HG02642 (cell line): Measurements from ENCODE around the gene SKI.
A peak's percentile ranks its signal among the peaks of the same experiment; 100 is the strongest.
"Not testable (repeated sequence)": the region's sequence is repeated elsewhere in the genome, so short reads cannot be mapped to it uniquely, and the experiment has no call there.

ENCODE experiments used
- ATAC-seq: cut with Tn5 transposase; IDR thresholded peaks from one replicate; pipeline ENCODE4 v1.9.1; 2021; ENCODE audit warnings: mild to moderate bottlenecking; ENCODE audit not compliant: unreplicated experiment, poor library complexity

SKI gene

GRCh38 chr1:2288816-2289536 lies 60.9 kb downstream of the SKI start:
- no peak for ATAC-seq

GRCh38 chr1:2289607-2290006 lies 61.5 kb downstream of the SKI start:
- no peak for ATAC-seq

DNA sequence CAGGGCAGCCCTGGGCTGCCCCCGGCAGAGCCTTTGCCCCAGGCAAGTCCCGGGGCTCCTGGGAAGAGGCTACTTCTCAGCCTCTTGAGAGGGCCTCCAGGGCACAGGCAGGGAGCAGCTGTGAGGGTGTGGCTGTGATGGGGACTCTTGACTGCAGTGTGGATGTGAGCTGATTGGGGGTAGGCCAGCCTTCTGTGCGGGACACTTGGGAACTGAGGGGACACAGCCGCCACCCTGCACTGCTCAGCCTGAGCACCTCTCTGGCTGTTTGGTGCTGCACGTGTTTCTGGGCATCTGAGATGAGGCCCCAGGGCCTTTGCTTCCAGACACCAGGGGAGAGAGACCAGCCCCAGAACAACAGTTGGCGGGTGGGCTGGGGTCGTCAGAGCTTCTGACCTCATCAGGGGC lies 62.1 kb downstream of the SKI start:
- ATAC-seq, result peak; percentile 29

DNA sequence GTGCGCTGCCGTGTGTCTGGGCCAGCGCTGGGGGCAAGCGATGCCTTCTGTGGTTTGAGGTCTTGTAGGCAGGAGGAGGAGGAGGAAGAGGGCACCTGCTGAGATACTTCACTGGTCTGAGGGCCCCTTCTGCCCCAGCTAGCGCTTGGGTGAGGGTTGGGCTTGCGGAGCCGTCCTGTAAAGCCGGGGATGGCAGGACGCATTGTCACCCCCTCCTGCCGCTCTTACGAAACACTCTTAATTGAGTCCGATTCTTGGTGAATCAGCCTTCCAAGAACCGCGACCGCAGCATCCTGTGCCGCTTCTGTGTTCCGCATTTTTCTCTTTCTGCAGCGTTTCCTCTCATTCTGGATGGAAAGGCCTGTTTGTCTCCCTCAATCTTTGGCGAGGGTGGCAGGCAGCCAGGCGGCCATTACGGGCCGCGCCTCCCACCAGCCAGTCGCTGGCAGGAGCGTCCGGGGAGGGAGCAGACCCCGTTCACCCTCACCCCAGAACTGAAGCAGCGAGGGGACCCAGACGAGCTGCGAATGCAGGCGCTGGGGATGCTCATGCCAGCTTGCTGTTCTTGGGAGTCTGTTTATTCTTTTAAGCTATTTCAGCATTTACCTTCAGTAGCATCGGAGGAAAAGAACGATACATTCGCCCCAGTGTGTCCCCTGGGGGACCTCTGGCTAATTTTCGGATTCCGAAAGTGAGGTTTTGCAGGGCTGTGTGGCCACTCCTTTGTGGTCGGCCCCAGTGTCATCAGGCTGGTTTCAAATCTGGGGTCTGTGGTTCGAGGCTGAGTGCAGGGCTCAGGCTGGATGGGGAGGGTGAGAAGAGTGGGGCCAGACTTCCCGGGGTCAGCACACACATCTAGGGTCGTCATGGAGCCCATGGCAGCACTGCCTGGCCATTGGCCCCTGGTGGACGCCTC lies 62.7 kb downstream of the SKI start:
- ATAC-seq, result peak; percentile 45

GRCh38 chr1:2291577-2291976 lies 63.5 kb downstream of the SKI start:
- ATAC-seq, result no peak

GRCh38 chr1:2292725-2293450 lies 64.8 kb downstream of the SKI start:
- no peak for ATAC-seq

DNA sequence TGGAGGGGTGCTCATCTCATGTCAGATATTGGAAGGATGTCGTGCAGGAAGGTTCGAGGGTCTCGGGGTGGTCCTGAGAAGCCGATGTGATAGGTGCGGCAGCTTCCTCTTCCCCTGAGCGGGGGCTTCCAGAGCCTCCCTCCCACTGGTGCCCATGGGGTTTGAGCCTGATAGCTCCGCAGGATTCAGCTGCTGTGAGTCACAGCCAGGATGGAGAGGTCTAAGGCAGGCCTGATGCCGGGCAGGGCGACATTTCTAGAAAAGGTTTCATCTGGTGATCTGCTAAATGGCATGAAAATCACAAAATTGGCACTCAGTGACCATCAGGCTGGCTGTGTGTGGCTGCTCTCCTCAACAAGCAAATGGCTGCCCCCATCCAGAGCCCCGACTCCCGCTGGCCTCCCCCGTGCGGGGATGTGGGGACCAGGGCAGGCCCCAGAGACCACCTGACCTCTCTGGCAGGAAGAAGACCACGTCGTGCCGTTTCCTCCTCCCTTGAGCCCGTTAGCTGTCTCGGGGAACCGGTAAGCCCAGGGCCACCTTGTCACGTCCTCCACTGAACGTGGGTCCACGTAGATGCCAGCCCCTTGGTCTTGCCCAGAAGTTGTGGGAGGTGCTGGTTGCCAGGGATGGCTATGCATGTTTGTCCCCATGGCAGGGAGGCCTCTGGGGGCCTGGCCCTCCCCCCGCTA lies 66.1 kb downstream of the SKI start:
- no peak for ATAC-seq

DNA sequence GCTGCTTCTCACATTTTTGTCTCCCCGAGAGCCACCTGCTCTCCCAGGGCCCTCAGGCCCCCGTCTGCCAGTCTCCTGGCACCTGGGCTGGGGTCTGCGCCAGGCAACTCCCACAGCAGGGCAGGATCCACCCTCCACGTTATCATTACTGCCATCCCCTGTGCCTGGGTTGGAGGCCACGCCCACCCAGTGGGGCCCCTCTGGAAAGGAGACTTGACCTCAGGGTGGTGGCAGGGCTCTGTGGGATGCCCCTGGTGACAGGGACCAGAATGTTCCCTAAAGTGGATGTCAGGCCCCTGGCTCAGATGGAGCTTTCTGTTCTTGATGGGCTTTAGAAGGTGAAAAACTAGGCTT lies 66.6 kb downstream of the SKI start:
- ATAC-seq, result no peak

GRCh38 chr1:2295526-2295925 lies 67.4 kb downstream of the SKI start:
- no peak for ATAC-seq

- not testable (repeated sequence) for ATAC-seq
Measured at GRCh38 chr1:2296211-2296610, 68.1 kb downstream of the SKI start.

DNA sequence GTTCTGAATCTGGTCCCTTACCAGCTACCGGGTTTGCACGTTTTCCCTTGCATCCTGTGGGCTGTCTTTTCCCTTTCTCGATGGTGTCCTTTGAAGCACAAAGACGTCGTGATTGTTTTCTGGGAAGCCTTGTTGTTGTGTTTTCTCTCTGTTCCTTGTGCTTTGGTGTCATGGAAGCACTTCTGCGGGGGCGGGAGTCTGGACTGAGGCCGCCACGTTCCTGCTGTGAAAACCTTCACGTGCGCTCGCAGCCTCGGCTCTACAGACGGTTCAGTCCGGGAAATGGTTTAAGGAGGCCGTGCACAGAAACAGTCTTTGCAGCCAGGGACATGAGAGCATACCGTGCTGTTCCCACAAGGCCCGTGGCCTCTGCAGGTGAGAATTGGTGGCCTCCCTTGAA lies 68.5 kb downstream of the SKI start:
- no peak for ATAC-seq

DNA sequence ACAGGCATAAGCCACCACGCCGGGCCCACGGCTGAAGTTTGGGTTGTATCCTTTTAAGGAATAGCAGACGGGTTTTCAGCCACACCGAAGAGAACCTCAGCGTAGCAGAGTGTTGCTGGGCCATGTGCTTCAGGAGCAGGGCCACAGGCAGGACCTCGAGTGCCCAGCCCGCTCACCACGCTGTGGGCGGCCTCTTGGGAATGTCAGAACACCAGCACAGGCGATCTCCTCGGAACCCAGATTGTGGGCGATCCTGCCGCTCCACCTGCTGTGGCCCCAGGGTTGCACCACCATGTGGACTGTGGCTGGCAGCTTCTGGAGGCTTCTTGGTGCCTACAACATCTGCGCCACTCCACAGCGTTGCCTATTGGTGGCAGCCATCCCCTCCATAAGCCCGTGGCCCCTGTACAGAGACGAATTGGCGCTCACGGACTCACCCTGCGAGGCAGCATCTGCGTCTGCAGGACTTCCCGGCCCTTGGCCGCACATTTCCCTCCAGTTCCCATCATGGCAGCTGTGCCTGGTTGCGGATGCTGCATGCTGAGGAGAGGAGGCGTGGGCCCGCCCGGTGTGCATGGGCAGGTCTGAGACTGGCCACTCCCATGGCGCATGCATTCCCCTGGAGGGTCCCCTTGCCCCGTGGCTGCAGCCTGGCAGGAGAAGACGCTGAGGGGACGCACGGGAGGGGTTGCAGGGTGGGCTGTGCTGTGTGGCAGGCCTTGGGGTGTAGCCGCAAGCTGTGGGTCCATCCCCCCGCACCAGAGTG lies 69.3 kb downstream of the SKI start:
- ATAC-seq, result no peak

DNA sequence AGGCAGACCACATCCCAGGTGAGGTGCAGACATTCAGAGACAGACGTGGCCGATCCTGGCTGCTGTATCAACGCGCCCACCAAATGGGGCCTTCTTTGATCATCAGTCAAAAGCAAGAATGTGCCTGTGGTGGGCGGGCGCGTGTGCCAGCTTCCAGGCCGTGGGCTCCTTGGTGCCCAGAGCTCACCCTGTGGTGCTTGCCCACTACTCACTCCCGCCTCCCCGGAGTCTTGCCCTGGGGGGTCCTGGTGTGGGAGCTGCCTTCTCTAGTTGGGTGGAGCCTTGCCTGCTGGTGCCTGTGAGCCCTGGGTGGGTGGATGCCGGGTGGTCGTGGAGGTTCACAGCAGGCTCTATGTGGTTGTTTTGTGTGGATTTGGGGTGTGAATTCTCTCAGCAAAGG lies 70.6 kb downstream of the SKI start:
- no peak for ATAC-seq

GRCh38 chr1:2299131-2299627 lies 71.1 kb downstream of the SKI start:
- no peak for ATAC-seq

DNA sequence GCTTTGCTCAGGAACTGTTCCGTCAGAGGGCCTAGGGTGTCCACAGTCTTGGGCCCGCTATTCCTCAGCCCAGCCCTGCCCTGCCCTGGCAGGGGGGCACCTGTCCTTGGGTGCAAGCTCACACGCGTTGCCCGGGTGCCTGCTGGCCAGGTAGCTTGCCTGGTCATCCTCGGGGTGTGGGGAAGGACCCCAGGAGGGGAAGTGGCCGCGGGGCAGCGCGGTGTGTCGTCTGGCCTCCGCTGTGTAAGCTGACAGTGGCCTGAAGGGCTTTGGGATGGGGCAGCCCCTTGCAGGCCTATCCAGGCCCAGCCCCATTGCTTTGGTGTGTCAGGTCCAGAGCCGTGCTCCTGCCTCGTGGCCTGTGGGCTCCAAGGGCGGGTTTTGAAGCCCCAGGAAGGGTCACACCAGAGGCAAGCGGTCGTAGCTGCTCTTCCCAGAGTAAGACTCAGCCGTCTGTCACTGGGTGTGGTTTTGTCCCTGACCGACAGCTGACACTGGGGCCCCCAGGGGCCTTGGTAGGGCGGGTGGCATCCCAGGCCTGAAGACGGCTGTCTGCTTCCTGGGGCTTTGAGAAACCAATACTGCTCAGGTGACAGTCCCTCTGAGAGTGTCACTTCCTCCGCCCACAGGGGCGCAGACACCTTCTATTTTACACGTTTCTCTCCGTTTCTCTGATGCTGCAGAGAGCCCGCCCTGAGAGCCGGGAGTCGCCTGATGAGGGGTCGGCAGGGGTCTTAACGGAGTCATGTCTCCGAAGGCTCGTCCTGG lies 72.1 kb downstream of the SKI start:
- peak; percentile 63 for ATAC-seq

GRCh38 chr1:2300851-2301606 lies 72.9 kb downstream of the SKI start:
- peak; percentile 56 for ATAC-seq

DNA sequence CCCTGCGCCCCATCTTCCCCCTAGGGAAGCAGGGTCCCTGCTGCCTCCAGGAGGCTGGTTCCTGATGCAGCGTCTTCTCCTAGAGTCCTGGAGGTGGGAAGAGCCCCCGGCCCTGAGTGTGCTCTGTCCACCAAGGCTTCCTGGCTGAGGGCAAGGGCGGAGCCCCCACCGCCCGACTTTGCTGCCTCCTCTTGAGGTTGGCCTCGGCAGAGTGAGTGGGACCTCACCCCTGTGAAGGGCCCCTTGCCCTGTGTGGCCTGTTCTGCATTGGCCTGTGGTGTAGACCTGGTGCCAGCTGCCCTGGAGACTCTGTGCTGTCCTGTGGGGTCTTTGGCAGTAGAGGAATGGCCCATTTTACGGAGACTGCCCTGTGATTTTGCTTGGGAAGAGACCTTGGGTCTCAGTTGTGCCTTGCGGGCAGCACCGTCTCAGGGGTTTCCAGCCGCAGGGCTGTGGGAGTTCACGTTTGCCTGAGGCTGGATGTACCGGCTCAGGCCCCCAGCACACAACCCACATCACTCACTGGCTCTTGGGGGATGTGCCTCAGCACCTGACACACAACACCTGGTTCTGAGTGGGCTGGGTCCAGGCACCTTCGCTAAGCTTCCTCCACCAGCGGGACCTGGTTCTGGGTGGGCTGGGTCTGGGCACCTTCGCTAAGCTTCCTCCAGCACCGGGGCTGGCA lies 73.6 kb downstream of the SKI start:
- no peak for ATAC-seq
